HG03521 (cell line): ENCODE measurements around the gene KRTAP5-3.

Experiments used
- ATAC-seq: cut with Tn5 transposase; IDR thresholded peaks from one replicate; pipeline ENCODE4 v1.9.1; 2021; ENCODE audit warnings: mild to moderate bottlenecking, moderate library complexity; ENCODE audit not compliant: unreplicated experiment

The KRTAP5-3 gene

GRCh38 chr11:1643146-1643690 lies 35.0 kb upstream of the KRTAP5-3 start:
- ATAC-seq, result no peak

DNA sequence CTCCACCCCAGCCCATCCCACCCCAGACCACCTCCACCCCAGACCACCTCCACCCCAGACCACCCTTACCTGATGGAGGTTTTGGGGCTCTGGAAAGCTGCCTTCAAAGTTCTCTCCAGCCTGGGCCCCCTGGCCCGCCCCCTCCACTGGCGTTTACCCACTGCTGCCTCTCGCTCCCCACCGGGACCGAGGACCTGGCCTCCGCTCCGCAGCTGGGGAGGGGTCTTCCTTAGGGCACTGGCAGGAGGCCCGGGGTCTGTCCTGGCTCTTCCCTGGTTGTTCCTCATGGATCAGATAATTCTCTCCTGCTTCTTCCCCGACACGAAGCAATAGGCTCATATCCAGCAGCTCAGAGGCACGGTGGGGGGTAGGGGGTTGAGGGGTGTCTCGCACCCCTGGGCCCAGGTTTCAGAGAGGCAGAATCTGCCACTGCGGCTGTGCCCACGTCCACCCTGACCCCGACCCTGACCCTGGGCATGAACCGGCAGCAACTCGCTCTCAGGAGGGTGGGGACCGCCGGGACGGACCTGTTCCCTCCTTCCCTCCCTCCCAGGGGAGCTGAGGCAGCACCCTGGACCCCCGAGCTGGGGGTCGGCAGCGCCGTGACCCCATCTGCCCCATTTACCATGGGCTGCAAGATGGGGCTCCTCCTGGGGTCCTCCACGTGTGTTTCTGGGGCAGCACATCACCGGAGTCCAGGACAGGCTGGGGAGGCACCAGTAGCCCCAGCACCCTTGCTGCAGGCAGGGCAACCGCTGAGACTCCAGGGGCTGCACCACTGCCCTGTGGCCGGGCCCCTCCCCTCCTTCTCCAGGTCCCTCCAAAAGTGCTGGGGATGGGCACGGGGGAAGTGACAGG lies 34.3 kb upstream of the KRTAP5-3 start:
- ATAC-seq, result no peak

DNA sequence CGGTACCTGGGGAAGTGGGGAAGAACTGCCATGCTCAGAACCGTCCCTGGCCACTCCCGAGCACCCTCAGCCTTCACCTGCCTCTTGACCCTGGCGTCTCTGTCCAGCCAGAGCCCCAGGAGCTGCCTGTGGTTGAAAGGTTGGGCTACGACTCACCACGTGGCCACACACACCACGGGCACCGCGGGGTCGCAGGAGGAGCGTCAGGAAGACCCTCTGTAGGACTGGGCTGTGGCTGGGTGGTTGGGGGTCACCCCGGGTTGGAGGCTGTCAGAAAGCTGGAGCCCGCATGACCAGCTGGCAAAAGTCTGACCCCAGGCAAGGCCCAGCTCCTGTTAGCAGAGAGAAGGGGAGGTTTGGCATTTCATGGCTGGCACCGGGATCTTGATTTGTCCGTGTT lies 32.8 kb upstream of the KRTAP5-3 start:
- no peak for ATAC-seq

- no peak for ATAC-seq
These were observed 32.0 kb upstream of the KRTAP5-3 start for GRCh38 chr11:1640076-1640946.

GRCh38 chr11:1639666-1640065 lies 31.4 kb upstream of the KRTAP5-3 start:
- ATAC-seq, result no peak

- no peak for ATAC-seq
These were observed 30.9 kb upstream of the KRTAP5-3 start for GRCh38 chr11:1639102-1639620.

DNA sequence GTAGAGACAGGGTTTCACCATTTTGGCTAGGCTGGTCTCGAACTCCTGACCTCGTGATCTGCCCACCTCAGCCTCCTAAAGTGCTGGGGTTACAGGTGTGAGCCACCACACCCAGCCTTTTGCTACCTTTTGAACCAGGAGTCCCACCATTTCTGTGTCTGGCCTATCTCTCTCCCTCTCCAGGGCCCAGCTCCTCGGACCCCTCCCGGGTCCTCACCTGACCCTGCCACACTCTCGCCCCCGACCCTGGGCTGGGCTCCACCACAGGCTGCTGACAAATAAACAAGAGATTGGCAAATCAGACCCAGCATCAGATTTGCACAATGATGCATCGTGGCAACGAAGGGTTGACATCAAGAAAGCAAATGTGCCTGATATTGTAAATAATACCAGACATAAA lies 30.1 kb upstream of the KRTAP5-3 start:
- no peak for ATAC-seq

DNA sequence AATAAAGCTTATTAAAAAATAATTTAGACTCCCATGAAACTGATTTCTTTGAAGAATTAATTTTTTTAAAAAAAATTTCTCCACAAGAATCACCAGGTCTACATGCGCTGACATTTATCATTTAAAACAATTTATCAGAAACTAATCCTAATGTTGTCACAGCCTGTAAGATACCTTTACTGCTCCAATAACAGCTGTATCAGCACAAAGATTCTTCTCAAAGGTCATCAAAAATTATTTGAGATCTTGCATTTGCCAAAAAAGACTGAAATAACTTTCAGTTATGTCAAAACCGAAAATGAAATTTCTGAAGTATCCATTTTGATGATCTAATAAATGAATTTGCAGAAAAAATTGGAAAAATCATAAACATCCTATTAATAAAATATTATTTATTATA lies 29.4 kb upstream of the KRTAP5-3 start:
- ATAC-seq, result no peak

DNA sequence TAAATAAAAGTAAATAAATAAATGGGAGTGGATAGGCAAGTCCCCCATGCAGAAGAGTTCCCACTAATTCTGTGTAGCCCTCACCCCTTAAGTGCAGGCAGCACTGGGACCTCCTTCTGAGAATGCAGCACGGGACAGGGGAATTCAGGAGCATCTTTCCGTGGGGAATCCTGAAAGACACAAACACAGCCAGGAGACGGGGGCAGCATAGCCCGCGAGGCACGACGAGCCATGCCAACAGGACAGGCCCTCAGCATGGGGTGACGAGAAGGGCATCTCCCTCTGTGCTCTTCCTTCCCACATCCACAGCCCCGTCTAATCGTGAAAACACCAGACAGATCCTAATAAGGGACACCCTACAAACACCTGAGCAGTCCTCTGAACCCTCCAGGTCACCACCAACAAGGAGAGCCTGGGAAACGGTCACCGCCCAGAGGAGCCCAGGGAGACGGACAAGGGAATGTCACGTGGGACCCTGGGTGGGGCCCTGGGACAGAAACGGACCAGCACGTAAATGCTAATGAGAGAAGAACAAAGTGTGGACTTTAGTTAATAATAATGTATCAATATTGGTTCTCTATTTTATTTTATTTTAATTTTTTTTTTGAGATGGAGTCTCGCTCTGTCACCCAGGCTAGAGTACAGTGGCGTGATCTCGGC lies 28.2 kb upstream of the KRTAP5-3 start:
- ATAC-seq, result no peak

GRCh38 chr11:1633864-1634263 lies 25.6 kb upstream of the KRTAP5-3 start:
- no peak for ATAC-seq

GRCh38 chr11:1632053-1632714 lies 23.9 kb upstream of the KRTAP5-3 start:
- ATAC-seq, result no peak

DNA sequence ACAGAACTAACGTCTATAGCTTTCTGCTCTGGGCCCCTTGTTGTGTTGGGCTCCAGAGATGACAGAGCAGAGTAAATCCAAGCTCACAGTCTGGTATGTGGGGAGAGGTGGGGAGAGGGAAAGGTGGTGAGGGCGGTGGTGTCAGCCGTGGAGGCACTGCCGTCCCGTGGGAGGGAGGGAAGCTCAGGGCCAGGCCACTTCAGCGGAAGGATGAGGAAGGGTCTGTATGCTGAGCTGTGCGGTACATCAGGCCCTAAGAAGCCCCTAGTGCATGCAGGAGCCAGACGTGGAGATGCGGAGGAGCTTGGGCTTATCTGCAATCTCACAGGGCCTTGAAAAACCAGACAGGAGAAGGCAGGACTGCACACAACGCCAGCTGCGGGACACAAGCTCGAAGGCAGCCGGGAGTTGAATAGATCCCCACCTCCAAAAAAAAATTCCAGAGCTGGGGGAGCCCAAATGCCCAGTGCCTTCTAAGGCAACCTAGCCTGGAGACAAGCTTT lies 22.9 kb upstream of the KRTAP5-3 start:
- ATAC-seq, result no peak

DNA sequence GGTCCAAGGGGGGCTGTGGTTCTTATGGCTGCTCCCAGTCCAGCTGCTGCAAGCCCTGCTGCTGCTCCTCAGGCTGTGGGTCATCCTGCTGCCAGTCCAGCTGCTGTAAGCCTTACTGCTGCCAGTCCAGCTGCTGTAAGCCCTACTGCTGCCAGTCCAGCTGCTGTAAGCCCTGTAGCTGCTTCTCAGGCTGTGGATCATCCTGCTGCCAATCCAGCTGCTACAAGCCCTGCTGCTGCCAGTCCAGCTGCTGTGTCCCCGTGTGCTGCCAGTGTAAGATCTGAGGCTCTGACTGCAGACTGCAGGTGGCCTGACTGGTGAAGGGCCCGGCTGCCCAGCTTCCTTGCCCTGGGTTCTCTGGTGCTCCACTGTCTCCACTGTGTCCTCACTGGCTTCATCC lies 22.0 kb upstream of the KRTAP5-3 start:
- ATAC-seq, result no peak

- no peak for ATAC-seq
These were observed 21.3 kb upstream of the KRTAP5-3 start, which contains the start of gene KRTAP5-5 for GRCh38 chr11:1629326-1630185. TSS of gene KRTAP5-5 (plus strand) at chr11:1629775. CDS start at chr11:1629841, 66 bp downstream.

DNA sequence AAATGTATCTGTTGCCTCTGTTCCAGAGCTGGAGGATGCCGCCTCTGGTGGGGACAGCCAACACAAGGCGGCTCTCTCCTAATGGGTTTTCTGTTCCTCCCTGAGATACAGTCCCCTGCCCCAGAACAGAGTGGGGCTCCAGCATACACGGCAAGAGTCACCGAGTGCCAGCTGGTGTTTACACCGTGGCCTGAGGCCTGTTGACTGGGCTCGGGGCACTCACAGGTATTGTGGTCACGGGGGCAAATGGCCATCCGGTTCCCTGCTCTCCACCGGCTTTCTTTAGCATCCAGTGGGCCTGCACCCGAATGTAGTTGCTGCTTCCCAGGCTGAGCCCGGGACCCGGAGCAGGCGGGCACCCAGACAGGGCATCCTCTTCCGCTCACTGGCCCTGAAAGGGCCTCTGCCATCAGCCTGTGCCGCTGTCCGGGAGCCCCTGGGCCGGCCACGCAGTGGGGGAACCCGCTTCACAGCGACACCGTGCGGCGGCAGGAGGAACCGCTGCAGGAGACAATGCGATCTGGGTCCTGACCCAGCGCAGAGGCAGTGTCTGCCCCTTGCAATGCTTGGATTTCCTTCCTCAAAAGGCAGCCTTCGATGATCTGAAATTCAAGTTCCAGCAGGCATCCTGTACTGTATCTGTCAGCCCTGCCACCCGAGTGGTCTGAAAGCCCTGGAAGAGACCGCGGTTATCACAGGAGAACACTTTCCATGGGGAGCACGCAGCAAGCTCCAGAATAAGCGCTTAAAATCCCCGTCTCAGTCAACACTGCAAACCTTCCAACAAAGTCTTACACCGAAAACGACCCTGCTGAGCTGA lies 20.5 kb upstream of the KRTAP5-3 start:
- ATAC-seq, result no peak

- ATAC-seq, result no peak
These were observed 17.3 kb upstream of the KRTAP5-3 start for GRCh38 chr11:1625541-1625940.

GRCh38 chr11:1624621-1625020 lies 16.4 kb upstream of the KRTAP5-3 start:
- ATAC-seq, result no peak

DNA sequence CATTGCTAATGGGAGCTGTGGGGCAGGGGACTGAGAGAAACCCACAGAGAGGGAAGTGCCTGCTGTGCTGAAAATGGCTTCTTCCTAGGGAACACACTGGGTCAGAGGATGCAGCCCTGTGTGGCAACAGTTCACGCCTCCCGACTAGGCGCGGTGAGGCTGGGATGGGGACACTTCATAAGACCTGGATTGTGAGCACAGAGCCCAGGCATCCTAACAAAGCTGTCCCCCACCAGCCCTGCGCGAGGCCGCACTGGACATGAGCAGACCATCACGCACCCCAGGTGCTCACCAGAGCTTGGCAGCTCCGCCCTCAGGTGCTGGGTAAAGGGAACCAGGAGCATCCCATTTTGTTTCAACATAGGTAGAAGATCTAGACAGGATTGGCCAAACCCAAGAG lies 15.5 kb upstream of the KRTAP5-3 start:
- ATAC-seq, result no peak
